Measurements from ENCODE around the gene CCM2.
"Not testable (repeated sequence)": the region's sequence is repeated elsewhere in the genome, so short reads cannot be mapped to it uniquely, and the experiment has no call there.

Gene CCM2

GRCh38 chr7:44989132-44989531 is 10.9 kb upstream of the CCM2 start:
- no peak overlapping the region for H3K4me3 ChIP-seq (ENCODE audit: low read depth, low read length)
- TF ChIP-seq CTCF (IDR thresholded peaks at IDR 0.05; ENCODE audit: borderline replicate concordance, insufficient read depth, low read depth, low read length), result no peak

DNA sequence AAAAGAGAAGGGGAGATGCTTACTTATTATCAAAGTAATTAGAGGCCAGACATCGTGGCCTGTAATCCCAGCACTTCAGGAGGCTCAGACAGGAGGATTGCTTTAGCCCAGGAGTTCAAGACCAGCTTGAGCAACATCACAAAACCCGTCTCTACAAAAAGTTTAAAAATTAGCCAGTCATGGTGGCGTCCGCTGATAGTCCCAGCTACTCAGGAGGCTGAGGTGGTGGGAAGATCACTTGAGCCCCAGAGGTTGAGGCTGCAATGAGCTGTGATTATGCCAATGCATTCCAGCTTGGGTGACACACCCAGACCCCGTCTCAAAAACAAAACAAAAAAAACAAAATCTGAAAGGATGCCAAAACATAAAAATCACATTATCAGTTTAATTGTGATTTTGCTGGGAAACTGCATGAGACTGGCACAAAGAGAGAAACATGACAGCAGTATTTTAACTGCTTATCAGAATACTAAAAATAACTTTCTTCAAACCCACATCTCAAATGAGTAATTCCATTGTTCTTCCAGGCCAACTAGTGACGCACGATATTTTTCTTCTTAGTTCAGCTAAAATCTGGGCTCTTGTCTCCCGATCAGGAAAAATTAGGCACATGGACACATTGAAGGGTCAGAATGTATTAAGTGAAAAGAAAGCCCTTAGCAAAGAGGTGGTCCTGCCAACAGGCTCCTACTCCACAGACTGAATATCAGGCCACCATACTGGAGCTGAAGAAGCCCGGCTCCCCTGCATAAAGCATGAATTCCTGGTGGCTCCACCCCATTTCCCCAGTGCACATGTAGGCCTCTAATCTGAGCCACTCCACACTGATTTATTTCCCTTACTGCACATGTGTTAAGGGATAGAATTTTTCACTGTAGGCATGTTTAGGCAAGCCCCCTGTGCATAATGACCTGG is 9.6 kb upstream of the CCM2 start:
- no peak overlapping the region for H3K4me3 ChIP-seq (ENCODE audit: low read depth, low read length)
- TF ChIP-seq CTCF (IDR thresholded peaks at IDR 0.05; ENCODE audit: borderline replicate concordance, insufficient read depth, low read depth, low read length), result no peak

DNA sequence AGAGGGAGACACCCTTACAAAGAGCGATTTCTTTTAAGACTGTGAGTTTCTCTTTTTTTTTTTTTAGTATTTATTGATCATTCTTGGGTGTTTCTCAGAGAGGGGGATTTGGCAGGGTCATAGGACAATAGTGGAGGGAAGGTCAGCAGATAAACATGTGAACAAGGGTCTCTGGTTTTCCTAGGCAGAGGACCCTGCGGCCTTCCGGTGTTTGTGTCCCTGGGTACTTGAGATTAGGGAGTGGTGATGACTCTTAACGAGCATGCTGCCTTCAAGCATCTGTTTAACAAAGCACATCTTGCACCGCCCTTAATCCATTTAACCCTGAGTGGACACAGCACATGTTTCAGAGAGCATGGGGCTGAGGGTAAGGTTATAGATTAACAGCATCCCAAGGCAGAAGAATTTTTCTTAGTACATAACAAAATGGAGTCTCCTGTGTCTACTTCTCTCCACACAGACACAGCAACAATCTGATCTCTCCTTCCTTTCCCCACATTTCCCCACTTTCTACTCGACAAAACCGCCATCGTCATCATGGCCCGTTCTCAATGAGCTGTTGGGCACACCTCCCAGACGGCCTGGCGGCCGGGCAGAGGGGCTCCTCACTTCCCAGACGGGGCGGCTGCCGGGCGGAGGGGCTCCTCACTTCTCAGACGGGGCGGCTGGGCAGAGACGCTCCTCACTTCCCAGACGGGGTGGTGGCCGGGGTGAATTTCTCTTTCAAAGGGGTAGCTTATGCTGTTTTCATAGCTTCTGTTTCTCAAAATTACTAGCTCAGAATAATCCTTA is 7.8 kb upstream of the CCM2 start:
- not testable (repeated sequence) for H3K4me3 ChIP-seq (ENCODE audit: low read depth, low read length)

- H3K4me3 ChIP-seq (ENCODE audit: low read depth, low read length), result no peak overlapping the region
- no peak for TF ChIP-seq CTCF (IDR thresholded peaks at IDR 0.05; ENCODE audit: borderline replicate concordance, insufficient read depth, low read depth, low read length)
These were observed 5.0 kb upstream of the CCM2 start for GRCh38 chr7:44994877-44995554.

- no peak overlapping the region for H3K4me3 ChIP-seq (ENCODE audit: low read depth, low read length)
- no peak for TF ChIP-seq CTCF (IDR thresholded peaks at IDR 0.05; ENCODE audit: borderline replicate concordance, insufficient read depth, low read depth, low read length)
These were observed 4.2 kb upstream of the CCM2 start for GRCh38 chr7:44995555-44996493.

- H3K4me3 ChIP-seq (ENCODE audit: low read depth, low read length), result peak overlapping the region; percentile 29
- TF ChIP-seq CTCF (IDR thresholded peaks at IDR 0.05; ENCODE audit: borderline replicate concordance, insufficient read depth, low read depth, low read length), result no peak
These were observed 1.7 kb upstream of the CCM2 start for GRCh38 chr7:44998153-44998871.

Measured in GM12875 (cell line).